Caco-2 (cell line): ENCODE data around the gene BTRC. TPM values are rescaled to one million over a fixed set of nuclear protein-coding genes. Genes with fewer than 3 reads are reported as not detected.

Experiments used
- BruUV-seq: library from RNA; stranded (reverse); fragments of 400-500 nt; replicated peaks from 2 replicates; lab custom pipeline; 2021; lab: Mats Ljungman, UMichigan
- CTCF ChIA-PET: fragments of 300-600 bp; sonication (Branson Sonifier 250); formaldehyde crosslinking; loops from one replicate; lab custom pipeline; 2022; ENCODE audit warnings: antibody characterized with exemption; lab: Charles Lee
- POLR2A ChIA-PET: fragments of 300-600 bp; sonication (Branson Sonifier 250); formaldehyde crosslinking; loops from one replicate; lab custom pipeline; 2022; ENCODE audit warnings: antibody characterized with exemption; lab: Charles Lee
- DNase-seq, 2 experiments: peaks; one replicate each; pipeline versions ENCODE4 v3.0.0 to v3.0.0-alpha.2; 2020 to 2022
- H3K27me3 ChIP-seq: replicated peaks from 2 replicates; pipeline ENCODE4 v1.6.0; 2011; ENCODE audit warnings: low read length; ENCODE audit not compliant: control insufficient read depth, insufficient read depth
- H3K36me3 ChIP-seq: 2 replicates; pipeline ENCODE4 v1.5.1; 2011; ENCODE audit warnings: low read length; ENCODE audit not compliant: control insufficient read depth, insufficient read depth
- H3K4me1 ChIP-seq: fragments of 250-450 bp; sonication (Bioruptor Pico); 2 replicates; pipeline ENCODE4 v1.5.1; 2020; ENCODE audit warnings: mild to moderate bottlenecking
- H3K4me3 ChIP-seq: 2 replicates; pipeline ENCODE4 v1.5.1; 2011; ENCODE audit warnings: low read depth, mild to moderate bottlenecking, control low read depth, low read length
- H3K9me3 ChIP-seq: fragments of 250-450 bp; sonication (Bioruptor Pico); 2 replicates; pipeline ENCODE4 v1.5.1; 2020; ENCODE audit warnings: mild to moderate bottlenecking, moderate library complexity
- H3K27ac Mint-ChIP-seq: one replicate; pipeline ENCODE4 v1.8.0; 2022; ENCODE audit warnings: mixed read lengths; ENCODE audit not compliant: unreplicated experiment
- H3K27me3 Mint-ChIP-seq: one replicate; pipeline ENCODE4 v1.8.0; 2022; ENCODE audit warnings: mixed read lengths; ENCODE audit not compliant: insufficient read depth, unreplicated experiment
- H3K36me3 Mint-ChIP-seq: one replicate; pipeline ENCODE4 v1.8.0; 2022; ENCODE audit warnings: mild to moderate bottlenecking, mixed read lengths; ENCODE audit not compliant: insufficient read depth, unreplicated experiment
- H3K4me1 Mint-ChIP-seq: one replicate; pipeline ENCODE4 v1.8.0; 2022; ENCODE audit warnings: low read depth, mixed read lengths; ENCODE audit not compliant: unreplicated experiment
- H3K4me3 Mint-ChIP-seq: one replicate; pipeline ENCODE4 v1.8.0; 2022; ENCODE audit warnings: mild to moderate bottlenecking, moderate library complexity, mixed read lengths; ENCODE audit not compliant: unreplicated experiment
- H3K9me3 Mint-ChIP-seq: one replicate; pipeline ENCODE4 v1.8.0; 2022; ENCODE audit warnings: mixed read lengths; ENCODE audit not compliant: unreplicated experiment
- CTCF ChIP-seq, 2 experiments: fragments of 200-600 bp in 1 of 2; IDR thresholded peaks; 1 replicate in 1 of 2; 2 replicates in 1 of 2; pipeline versions ENCODE4 v1.5.1 to v1.8.0; 2011 to 2022; ENCODE audit warnings: antibody characterized with exemption in 1 of 2, control low read depth in 1 of 2, inconsistent platforms in 1 of 2, low read depth in 1 of 2, low read length in 1 of 2, mild to moderate bottlenecking in 1 of 2, moderate library complexity in 1 of 2; ENCODE audit not compliant: insufficient read depth in 1 of 2, severe bottlenecking in 1 of 2, unreplicated experiment in 1 of 2
- intact Hi-C: fragments of 100-400 bp; cut with micrococcal nuclease; formaldehyde crosslinking; loops from one replicate; pipeline ENCODE4 v1.10.0; 2022; ENCODE audit not compliant: unreplicated experiment
- total RNA-seq: library from RNA; stranded (reverse); gene quantifications from 2 replicates; pipeline ENCODE4 v1.2.3, GENCODE V29; 2022

Gene BTRC
- total RNA-seq, 1 experiment from 2014 or later, result 19.6 TPM

DNA sequence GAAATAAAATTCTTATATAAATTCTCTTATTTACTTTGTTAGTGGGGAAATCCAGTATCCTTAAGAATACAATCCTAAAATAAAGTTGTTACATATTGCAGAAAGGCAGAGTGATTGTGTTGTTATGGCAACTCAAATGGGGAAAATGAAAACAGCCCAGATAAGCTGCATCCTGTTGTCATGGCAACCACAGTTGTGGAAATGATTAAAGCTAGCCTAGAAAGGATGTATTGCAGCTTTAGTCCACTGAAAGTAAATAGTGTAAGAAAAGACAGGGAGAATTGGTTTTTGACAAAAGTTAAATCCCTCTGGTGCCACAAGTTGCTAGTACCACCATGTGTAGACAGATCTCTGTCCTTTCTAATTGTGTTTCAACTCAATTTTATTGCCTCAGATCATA, 43.2 kb downstream of the BTRC start:
- POLR2A ChIA-PET, result no interaction called here
- no peaks in the 10 kb centered on the region for H3K27me3 Mint-ChIP-seq
- no peaks in the 10 kb centered on the region for H3K4me1 ChIP-seq
- H3K36me3 ChIP-seq, result no peaks in the 10 kb centered on the region
- H3K4me1 Mint-ChIP-seq, result no peaks in the 10 kb centered on the region
- H3K4me3 Mint-ChIP-seq, result no peak overlapping the region
- no peak for TF ChIP-seq CTCF (IDR thresholded peaks at IDR 0.05; ENCODE audit: insufficient read depth in 1 of 2, low read depth in 1 of 2, low read length in 1 of 2, severe bottlenecking in 1 of 2, unreplicated experiment in 1 of 2)
- no peak overlapping the region for H3K27ac Mint-ChIP-seq
- no peaks in the 10 kb centered on the region for H3K9me3 ChIP-seq
- CTCF ChIA-PET, result no interaction called here
- H3K36me3 Mint-ChIP-seq, result no peaks in the 10 kb centered on the region
- BruUV-seq, result no TSS peak
- no peak overlapping the region for H3K4me3 ChIP-seq
- H3K9me3 Mint-ChIP-seq, result no peaks in the 10 kb centered on the region
- DNase-seq, result peak in 1 of 2 experiments; percentile 30
- intact Hi-C loops, result no loop called here
- H3K27me3 ChIP-seq, result no peaks in the 10 kb centered on the region

DNA sequence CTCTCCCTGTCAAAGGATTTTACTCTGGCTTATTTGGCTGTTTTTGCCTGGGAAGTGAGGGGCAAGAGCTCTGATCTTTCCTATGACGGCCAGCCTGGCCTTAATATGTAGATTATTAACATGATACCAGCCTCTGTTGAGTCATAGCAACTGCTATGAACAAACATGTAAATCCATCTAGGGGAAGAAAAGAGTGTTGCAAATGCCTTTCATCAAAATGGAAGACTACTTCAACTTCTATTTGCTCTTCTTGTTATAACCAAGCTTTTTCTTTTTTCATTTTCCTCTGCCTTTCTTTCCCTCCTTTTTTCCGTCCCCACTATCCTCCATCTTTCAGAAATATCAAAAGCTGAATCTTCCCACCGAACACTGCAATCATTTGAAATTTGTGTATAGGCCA, 46.6 kb downstream of the BTRC start:
- H3K27ac Mint-ChIP-seq, result no peak overlapping the region
- Histone ChIP-seq H3K4me1 (no peaks in the 10 kb centered on the region), H3K27me3 (no peaks in the 10 kb centered on the region), H3K4me3 (no peak overlapping the region), H3K36me3 (no peaks in the 10 kb centered on the region), H3K9me3 (no peaks in the 10 kb centered on the region)
- no peak for TF ChIP-seq CTCF (IDR thresholded peaks at IDR 0.05; ENCODE audit: insufficient read depth in 1 of 2, low read depth in 1 of 2, low read length in 1 of 2, severe bottlenecking in 1 of 2, unreplicated experiment in 1 of 2)
- no peaks in the 10 kb centered on the region for H3K9me3 Mint-ChIP-seq
- no peak for DNase-seq
- no peaks in the 10 kb centered on the region for H3K36me3 Mint-ChIP-seq
- no peak overlapping the region for H3K4me3 Mint-ChIP-seq
- no peaks in the 10 kb centered on the region for H3K4me1 Mint-ChIP-seq
- no TSS peak for BruUV-seq
- ChIA-PET POLR2A (no interaction called here), CTCF (interaction anchor here (0.6 kb wide), 1 partner anchor 1417 kb away, joined by 6 read pairs; no protein-coding TSS in a partner anchor)
- H3K27me3 Mint-ChIP-seq, result no peaks in the 10 kb centered on the region
- intact Hi-C loops, result no loop called here

- Histone ChIP-seq H3K36me3 (no peaks in the 10 kb centered on the region), H3K4me1 (no peaks in the 10 kb centered on the region), H3K27me3 (no peaks in the 10 kb centered on the region), H3K4me3 (no peak overlapping the region), H3K9me3 (no peaks in the 10 kb centered on the region)
- H3K4me1 Mint-ChIP-seq, result no peaks in the 10 kb centered on the region
- H3K27ac Mint-ChIP-seq, result no peak overlapping the region
- no peak for DNase-seq
- no peaks in the 10 kb centered on the region for H3K9me3 Mint-ChIP-seq
- no peaks in the 10 kb centered on the region for H3K36me3 Mint-ChIP-seq
- ChIA-PET CTCF (interaction anchor here (1.2 kb wide), 1 partner anchor 23 kb away, joined by 3 read pairs; no protein-coding TSS in a partner anchor), POLR2A (no interaction called here)
- no peak for TF ChIP-seq CTCF (IDR thresholded peaks at IDR 0.05; ENCODE audit: insufficient read depth in 1 of 2, low read depth in 1 of 2, low read length in 1 of 2, severe bottlenecking in 1 of 2, unreplicated experiment in 1 of 2)
- no TSS peak for BruUV-seq
- intact Hi-C loops, result no loop called here
- no peaks in the 10 kb centered on the region for H3K27me3 Mint-ChIP-seq
- H3K4me3 Mint-ChIP-seq, result no peak overlapping the region
Observed at GRCh38 chr10:101402711-101403110, 48.7 kb downstream of the BTRC start.
